Immature natural killer cell (primary cell): ENCODE results near the gene LIAS. TPM values are rescaled to one million over a fixed set of nuclear protein-coding genes. Genes with fewer than 3 reads are reported as not detected.
"Not testable (repeated sequence)": the region's sequence is repeated elsewhere in the genome, so short reads cannot be mapped to it uniquely, and the experiment has no call there.

ENCODE experiments used
- DNase-seq, 3 donors: peaks; one replicate each; pipeline ENCODE4 v3.0.0; 2022; ENCODE audit warnings: mixed read lengths in 1 of 3
- H3K27ac Mint-ChIP-seq, 6 donors: one replicate each; pipeline ENCODE4 v1.8.0; 2020; ENCODE audit warnings: mixed read lengths in 6 of 6, mild to moderate bottlenecking in 5 of 6, inconsistent platforms in 4 of 6, moderate library complexity in 3 of 6
- H3K27me3 Mint-ChIP-seq, 3 donors: one replicate each; pipeline ENCODE4 v1.8.0; 2020 to 2021; ENCODE audit warnings: low read depth in 3 of 3, mild to moderate bottlenecking in 3 of 3, mixed read lengths in 3 of 3, moderate library complexity in 3 of 3, inconsistent platforms in 1 of 3
- H3K36me3 Mint-ChIP-seq, 3 donors: one replicate each; pipeline ENCODE4 v1.8.0; 2020; ENCODE audit warnings: mixed read lengths in 3 of 3, inconsistent platforms in 2 of 3, mild to moderate bottlenecking in 2 of 3
- H3K4me1 Mint-ChIP-seq, 2 donors: one replicate each; pipeline ENCODE4 v1.8.0; 2020; ENCODE audit warnings: inconsistent platforms in 2 of 2, mild to moderate bottlenecking in 2 of 2, mixed read lengths in 2 of 2, moderate library complexity in 1 of 2
- H3K4me3 Mint-ChIP-seq, 5 donors: one replicate each; pipeline ENCODE4 v1.8.0; 2020; ENCODE audit warnings: mild to moderate bottlenecking in 5 of 5, mixed read lengths in 5 of 5, inconsistent platforms in 3 of 5, moderate library complexity in 3 of 5
- H3K9me3 Mint-ChIP-seq, 6 donors: one replicate each; pipeline ENCODE4 v1.8.0; 2020; ENCODE audit warnings: mild to moderate bottlenecking in 6 of 6, mixed read lengths in 6 of 6, inconsistent platforms in 4 of 6, moderate library complexity in 3 of 6
- polyA plus RNA-seq, 3 donors: library from polyadenylated mRNA; unstranded; fragments of 300-500 nt; fragmentation: Illumina TruSeq; gene quantifications; one replicate each; pipeline ENCODE4 v1.2.3, GENCODE V29; 2021

The LIAS gene
- polyA plus RNA-seq, 3 donors from 2014 or later: 7.6 to 11.7 (median 7.8) TPM

DNA sequence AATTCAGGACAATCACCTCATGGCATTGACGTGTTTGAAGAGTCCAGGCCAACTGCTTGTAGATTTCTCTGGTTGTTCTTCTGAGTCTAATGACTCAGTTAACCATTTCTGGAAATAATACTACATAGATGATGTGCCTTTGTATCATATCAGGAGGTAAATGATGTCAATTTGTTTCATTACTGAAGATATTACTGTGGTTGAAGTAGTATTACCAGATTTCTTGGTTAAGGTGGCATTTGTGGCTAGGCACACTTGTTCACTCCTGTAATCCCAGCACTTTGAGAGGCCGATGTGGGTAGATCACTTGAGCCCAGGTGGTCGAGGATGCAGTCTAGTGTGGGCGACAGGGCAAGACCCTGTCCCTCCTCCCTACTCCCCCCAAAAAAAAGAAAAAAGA lies 15.9 kb upstream of the LIAS start:
- Mint-ChIP-seq H3K36me3 (no peaks in the 10 kb centered on the region), H3K4me1 (peaks cover 7 to 10% of the 10 kb centered on the region in 2 donors), H3K4me3 (no peak overlapping the region), H3K9me3 (no peaks in the 10 kb centered on the region), H3K27ac (no peak overlapping the region), H3K27me3 (peaks cover 0 to 5% (median 4%) of the 10 kb centered on the region in 3 donors)
- DNase-seq: no peak

DNA sequence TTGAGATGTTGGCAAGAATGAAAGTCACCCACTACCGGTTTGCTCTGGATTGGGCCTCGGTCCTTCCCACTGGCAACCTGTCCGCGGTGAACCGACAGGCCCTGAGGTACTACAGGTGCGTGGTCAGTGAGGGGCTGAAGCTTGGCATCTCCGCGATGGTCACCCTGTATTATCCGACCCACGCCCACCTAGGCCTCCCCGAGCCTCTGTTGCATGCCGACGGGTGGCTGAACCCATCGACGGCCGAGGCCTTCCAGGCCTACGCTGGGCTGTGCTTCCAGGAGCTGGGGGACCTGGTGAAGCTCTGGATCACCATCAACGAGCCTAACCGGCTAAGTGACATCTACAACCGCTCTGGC lies 12.4 kb upstream of the LIAS start:
- DNase-seq: no peak
- Mint-ChIP-seq H3K27me3 (peaks cover 0 to 2% (median 0%) of the 10 kb centered on the region in 3 donors), H3K4me1 (peaks cover 7 to 12% of the 10 kb centered on the region in 2 donors), H3K4me3 (peak overlapping the region in 4 of 5 donors; percentile 76 to 83 (median 81)), H3K36me3 (peaks cover 0 to 6% (median 4%) of the 10 kb centered on the region in 3 donors), H3K27ac (peak overlapping the region in 2 of 6 donors; percentile 55 to 68), H3K9me3 (no peaks in the 10 kb centered on the region)

DNA sequence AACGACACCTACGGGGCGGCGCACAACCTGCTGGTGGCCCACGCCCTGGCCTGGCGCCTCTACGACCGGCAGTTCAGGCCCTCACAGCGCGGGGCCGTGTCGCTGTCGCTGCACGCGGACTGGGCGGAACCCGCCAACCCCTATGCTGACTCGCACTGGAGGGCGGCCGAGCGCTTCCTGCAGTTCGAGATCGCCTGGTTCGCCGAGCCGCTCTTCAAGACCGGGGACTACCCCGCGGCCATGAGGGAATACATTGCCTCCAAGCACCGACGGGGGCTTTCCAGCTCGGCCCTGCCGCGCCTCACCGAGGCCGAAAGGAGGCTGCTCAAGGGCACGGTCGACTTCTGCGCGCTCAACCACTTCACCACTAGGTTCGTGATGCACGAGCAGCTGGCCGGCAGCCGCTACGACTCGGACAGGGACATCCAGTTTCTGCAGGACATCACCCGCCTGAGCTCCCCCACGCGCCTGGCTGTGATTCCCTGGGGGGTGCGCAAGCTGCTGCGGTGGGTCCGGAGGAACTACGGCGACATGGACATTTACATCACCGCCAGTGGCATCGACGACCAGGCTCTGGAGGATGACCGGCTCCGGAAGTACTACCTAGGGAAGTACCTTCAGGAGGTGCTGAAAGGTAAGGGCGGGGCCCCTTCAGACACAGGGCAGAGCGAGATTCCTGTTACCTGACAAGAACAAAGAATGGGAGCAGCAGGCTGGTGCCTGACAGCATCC lies 11.8 kb upstream of the LIAS start:
- Mint-ChIP-seq H3K4me3 (peak overlapping the region; percentile 74 to 83 (median 80)), H3K36me3 (peaks cover 0 to 8% (median 6%) of the 10 kb centered on the region in 3 donors), H3K27me3 (peaks cover 0 to 2% (median 0%) of the 10 kb centered on the region in 3 donors), H3K4me1 (peaks cover 7 to 13% of the 10 kb centered on the region in 2 donors), H3K9me3 (no peaks in the 10 kb centered on the region), H3K27ac (peak overlapping the region in 5 of 6 donors; percentile 29 to 79 (median 67))
- DNase-seq: peak; percentile 62 to 70 (median 70)

DNA sequence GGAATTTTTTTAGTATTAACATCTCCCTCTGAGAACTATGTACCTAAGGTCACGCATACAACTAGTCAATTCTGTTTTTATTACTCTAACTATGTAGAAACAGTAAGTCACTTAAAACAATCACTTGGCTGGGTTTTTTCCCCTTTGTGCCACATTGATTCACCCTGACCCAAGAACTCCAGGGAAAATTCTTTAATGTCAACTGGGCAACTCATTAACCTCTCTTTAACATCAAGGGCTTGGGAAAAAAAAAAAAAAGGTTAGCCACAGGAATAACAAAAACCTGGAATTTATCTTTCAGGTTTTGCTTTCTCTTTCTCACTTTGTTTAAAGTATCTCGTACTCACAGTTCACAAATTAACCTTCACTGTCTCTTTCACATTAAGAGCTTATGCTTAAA lies 8.2 kb upstream of the LIAS start:
- Mint-ChIP-seq H3K36me3 (peaks cover 0 to 37% (median 22%) of the 10 kb centered on the region in 3 donors), H3K4me3 (no peak overlapping the region)
- DNase-seq: no peak

DNA sequence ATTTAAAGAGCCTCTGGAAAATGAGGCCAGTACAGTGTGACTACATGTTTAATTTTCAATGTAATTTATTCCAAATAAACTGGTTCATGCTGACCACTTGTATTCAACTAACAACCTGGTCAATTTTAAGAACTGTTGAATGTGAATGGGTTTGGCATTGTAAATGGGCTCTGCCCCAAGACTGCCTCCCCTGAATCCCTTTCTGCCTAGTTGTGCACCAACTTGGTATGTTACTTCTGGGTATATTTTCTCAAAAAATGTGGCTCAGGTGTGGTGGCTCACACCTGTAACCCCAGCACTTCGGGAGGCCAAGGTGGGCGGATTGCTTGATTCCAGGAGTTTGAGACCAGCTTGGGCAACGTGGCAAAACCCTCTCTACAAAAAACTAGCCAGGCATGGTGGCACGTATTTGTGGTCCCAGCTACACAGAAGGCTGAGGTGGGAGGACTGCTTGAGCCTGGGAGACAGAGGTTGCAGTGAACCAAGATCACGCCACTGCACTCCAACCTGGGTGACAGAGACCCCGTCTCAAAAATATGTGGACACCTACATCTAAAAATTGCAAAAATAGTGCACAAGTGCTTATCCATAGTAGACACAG lies 7.3 kb upstream of the LIAS start:
- DNase-seq: no peak
- H3K4me1 Mint-ChIP-seq: peaks cover 14 to 49% of the 10 kb centered on the region in 2 donors
- H3K27me3 Mint-ChIP-seq: peaks cover 0 to 6% (median 1%) of the 10 kb centered on the region in 3 donors
- H3K4me3 Mint-ChIP-seq: no peak overlapping the region
- H3K36me3 Mint-ChIP-seq: peaks cover 0 to 41% (median 23%) of the 10 kb centered on the region in 3 donors
- H3K27ac Mint-ChIP-seq: peak overlapping the region in 3 of 6 donors; percentile 45 to 51 (median 50)
- no peaks in the 10 kb centered on the region for H3K9me3 Mint-ChIP-seq

More for the DNA sequence above, 8.2 kb upstream of the LIAS start:
- peaks cover 0 to 8% (median 1%) of the 10 kb centered on the region in 3 donors for H3K27me3 Mint-ChIP-seq
- H3K4me1 Mint-ChIP-seq: peaks cover 12 to 40% of the 10 kb centered on the region in 2 donors
- H3K27ac Mint-ChIP-seq: peak overlapping the region; percentile 51 to 68 (median 58)
- no peaks in the 10 kb centered on the region for H3K9me3 Mint-ChIP-seq

DNA sequence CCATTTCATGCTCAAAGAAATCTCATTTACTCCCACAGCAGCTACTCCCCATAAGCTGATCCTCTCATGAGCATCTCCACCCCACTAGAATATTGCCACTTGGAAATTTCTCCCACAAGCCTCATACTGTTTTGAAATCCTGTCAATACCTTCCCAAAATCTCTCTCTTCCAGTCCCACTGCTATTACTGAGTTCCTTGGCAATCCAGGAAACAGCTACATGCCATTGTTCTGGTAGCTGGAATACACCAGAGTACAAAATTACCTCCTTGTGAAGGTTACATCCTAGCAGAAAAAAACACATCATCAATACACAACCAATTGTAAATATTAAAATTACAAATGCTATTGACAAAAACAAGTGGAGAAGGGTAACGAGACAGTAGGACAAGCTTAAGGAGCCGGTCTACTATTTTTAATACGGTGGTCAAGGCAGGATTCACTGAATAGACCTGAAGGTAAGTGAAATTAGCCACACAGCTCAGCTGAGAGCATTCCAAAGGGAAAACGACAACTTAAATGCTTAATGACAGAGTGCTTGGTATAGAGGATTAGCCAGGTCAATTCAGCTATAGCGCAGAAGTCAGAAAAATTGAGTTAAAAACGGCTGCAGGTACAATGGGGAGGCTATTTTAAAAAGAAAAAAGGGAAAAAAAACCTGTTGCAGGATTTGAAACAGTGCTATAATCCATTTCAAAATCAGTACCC lies 6.5 kb upstream of the LIAS start:
- no peak for DNase-seq
- Mint-ChIP-seq H3K4me3 (no peak overlapping the region), H3K9me3 (no peaks in the 10 kb centered on the region), H3K36me3 (peaks cover 4 to 49% (median 29%) of the 10 kb centered on the region in 3 donors), H3K27me3 (peaks cover 0 to 6% (median 1%) of the 10 kb centered on the region in 3 donors), H3K4me1 (peaks cover 17 to 51% of the 10 kb centered on the region in 2 donors), H3K27ac (peak overlapping the region in 5 of 6 donors; percentile 45 to 55 (median 51))

DNA sequence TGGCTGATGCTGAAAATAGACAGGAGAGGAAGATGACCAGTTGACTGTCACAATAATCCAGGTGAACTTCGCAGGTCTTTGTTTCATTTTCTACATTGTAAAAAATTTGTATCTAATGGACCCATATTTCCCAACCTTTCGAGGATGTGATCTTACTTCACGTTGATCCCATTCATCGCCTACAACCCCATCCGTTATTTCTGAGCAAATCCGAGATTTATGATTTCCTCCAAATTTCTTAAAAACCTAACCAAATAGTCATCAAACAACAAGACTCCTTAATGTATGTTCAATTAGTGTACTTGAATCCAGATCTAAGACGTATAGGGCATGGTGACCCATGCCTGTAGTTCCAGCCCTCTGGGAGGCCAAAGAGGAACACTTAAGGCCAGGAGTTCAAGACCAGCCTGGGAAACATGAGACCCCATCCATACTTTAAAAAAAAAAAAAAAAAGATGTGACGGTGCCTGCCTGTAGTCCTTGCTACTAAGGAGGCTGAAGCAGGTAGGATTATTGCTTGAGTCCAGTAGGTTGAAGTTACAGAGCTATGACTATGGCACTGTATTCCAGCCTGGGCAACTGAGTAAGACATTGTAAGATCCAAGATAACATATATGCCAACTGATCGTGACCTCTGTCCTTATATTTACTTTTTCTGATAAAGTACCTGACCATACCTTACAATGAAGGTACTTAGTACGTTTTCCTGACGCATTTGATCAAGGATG lies 5.8 kb upstream of the LIAS start:
- Mint-ChIP-seq H3K9me3 (no peaks in the 10 kb centered on the region), H3K4me1 (peaks cover 22 to 54% of the 10 kb centered on the region in 2 donors), H3K27ac (peak overlapping the region in 3 of 6 donors; percentile 25 to 67 (median 58)), H3K4me3 (no peak overlapping the region), H3K36me3 (peaks cover 4 to 50% (median 29%) of the 10 kb centered on the region in 3 donors), H3K27me3 (peaks cover 0 to 6% (median 1%) of the 10 kb centered on the region in 3 donors)
- DNase-seq: no peak

DNA sequence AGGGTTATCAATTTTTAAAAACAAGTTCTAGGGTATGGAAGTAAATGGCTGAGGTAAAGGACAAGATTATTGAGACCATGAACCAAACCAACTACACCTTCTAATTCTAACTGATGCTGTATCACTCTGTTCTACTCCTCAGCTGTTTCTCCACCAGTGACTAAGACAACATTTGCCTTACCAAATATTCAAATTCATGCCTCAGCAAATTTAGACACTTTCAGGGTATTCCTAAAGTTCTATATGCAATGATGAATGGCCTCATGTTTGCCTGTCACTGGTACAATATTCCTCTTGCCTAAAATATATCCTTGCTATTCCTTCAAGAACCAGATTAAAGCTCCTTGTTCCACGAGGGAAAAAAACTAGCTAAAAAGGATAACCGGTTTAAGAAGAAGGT lies 5.1 kb upstream of the LIAS start:
- no peaks in the 10 kb centered on the region for H3K9me3 Mint-ChIP-seq

DNA sequence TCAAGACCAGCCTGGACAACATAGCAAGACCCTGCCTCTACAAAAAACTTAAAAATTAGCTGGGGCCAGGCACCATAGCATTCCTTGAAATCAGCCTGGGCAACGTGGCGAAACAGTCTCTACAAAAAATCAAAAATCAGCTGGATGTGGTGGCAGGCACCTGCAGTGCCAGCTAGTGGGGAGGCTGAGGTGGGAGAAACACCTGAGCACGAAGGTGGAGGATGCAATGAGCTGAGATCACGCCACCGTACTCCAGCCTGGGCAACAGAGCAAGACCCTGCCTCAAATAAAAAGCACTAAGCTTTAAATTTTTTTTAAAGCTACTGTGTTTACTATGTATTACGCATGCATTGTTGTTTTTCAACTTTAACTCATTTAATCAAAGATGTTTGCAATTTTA lies 3.4 kb upstream of the LIAS start:
- Mint-ChIP-seq H3K4me3 (no peak overlapping the region), H3K36me3 (peaks cover 4 to 48% (median 29%) of the 10 kb centered on the region in 3 donors), H3K9me3 (no peaks in the 10 kb centered on the region), H3K27ac (no peak overlapping the region), H3K27me3 (peaks cover 5 to 15% (median 11%) of the 10 kb centered on the region in 3 donors), H3K4me1 (peaks cover 35 to 76% of the 10 kb centered on the region in 2 donors)
- no peak for DNase-seq

More for the DNA sequence above, 5.1 kb upstream of the LIAS start:
- Mint-ChIP-seq H3K27me3 (peaks cover 2 to 13% (median 6%) of the 10 kb centered on the region in 3 donors), H3K4me3 (no peak overlapping the region), H3K36me3 (peaks cover 4 to 50% (median 29%) of the 10 kb centered on the region in 3 donors), H3K4me1 (peaks cover 26 to 58% of the 10 kb centered on the region in 2 donors), H3K27ac (peak overlapping the region in 2 of 6 donors; percentile 13 to 67)
- DNase-seq: no peak

DNA sequence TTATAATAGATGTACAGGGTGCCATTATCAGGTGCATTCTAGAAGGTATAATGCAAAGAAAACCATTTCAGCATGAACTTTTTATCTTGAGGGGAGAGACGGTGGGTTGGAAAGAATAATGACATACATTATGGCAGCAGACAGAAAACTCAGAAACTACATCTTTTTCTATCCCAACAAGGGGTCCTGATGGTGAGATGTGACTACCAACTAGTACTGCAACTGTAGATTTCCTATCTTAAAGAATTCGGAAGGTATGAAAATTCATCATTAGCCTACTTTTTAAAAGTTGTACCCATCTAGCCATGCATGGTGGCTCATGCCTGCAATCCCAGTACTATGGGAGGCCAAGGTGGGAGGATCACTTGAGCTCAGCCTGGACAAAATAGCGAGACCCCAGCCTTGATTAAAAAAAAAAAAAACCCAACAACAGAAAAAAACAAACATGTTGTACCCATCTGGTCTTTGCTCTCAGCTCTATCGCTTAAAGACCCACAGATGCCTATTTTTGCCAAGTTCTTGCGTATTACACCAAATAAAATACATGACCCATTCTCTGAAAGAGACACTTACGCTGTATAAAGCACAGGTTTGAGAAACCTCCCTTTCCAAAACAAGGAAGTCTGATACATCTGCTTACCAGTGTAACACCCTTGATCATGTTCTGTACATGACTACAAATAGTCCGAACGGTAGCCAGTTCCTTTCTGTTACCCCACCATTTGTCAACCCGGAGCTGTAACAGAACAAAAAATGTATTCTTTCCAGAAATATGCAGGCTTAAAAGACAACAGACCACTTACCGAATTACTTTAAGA lies 1.7 kb upstream of the LIAS start:
- Mint-ChIP-seq H3K27ac (peak overlapping the region; percentile 98 to 100 (median 99)), H3K4me3 (peak overlapping the region; percentile 95 to 98 (median 97)), H3K27me3 (peaks cover 5 to 15% (median 11%) of the 10 kb centered on the region in 3 donors), H3K36me3 (peaks cover 4 to 41% (median 22%) of the 10 kb centered on the region in 3 donors), H3K4me1 (peaks cover 36 to 80% of the 10 kb centered on the region in 2 donors), H3K9me3 (no peaks in the 10 kb centered on the region)
- no peak for DNase-seq

DNA sequence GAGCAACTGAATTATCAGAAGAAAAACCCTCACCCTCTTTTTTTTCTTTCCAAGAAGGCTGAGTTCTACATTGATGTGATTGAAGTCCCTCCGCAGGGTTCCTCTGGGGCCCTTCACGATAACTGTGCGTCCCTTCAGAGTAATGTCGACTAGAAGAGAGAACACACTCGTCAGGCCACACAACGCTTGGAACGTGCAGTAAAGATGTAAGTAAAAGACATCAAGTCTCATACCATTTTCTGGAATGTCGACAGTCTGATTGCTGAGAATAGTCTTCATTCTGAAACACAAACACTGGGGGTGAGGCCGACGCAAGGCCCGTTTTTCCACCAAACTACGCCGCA lies 723 bp upstream of the LIAS start:
- peaks cover 4 to 31% (median 14%) of the 10 kb centered on the region in 3 donors for H3K36me3 Mint-ChIP-seq
- peaks cover 36 to 71% of the 10 kb centered on the region in 2 donors for H3K4me1 Mint-ChIP-seq
- H3K9me3 Mint-ChIP-seq, DNase-seq: not testable (repeated sequence)
- peak overlapping the region; percentile 98 to 100 (median 99) for H3K27ac Mint-ChIP-seq
- peaks cover 5 to 11% (median 9%) of the 10 kb centered on the region in 3 donors for H3K27me3 Mint-ChIP-seq
- H3K4me3 Mint-ChIP-seq: peak overlapping the region; percentile 95 to 98 (median 97)

DNA sequence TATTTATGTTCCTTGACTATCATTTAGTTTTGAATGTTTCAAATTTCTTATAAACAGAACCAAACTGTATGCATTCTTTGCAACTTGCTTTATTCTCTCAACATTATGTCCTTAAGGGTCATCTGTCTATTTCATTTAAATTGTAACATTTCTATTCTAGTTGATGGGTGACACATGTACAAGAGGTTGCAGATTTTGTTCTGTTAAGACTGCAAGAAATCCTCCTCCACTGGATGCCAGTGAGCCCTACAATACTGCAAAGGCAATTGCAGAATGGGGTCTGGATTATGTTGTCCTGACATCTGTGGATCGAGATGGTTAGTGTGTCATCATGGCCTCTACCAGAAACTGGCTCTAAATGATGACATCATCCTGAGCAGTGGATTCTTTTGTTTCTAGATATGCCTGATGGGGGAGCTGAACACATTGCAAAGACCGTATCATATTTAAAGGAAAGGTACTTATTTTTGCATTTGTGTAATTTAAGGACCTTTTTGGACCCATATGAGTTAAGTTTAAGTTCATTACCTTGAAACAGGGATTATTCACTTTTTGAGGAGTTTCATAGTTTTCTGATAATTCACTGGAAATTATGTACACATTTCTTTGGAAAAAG lies 6.1 kb downstream of the LIAS start:
- peaks cover 4 to 12% of the 10 kb centered on the region in 2 donors for H3K4me1 Mint-ChIP-seq
- no peak for DNase-seq
- H3K4me3 Mint-ChIP-seq: no peak overlapping the region
- peaks cover 3 to 18% (median 9%) of the 10 kb centered on the region in 3 donors for H3K36me3 Mint-ChIP-seq
- no peaks in the 10 kb centered on the region for H3K9me3 Mint-ChIP-seq
- H3K27ac Mint-ChIP-seq: peak overlapping the region in 1 of 6 donors; percentile 36
- no peaks in the 10 kb centered on the region for H3K27me3 Mint-ChIP-seq
